ENCODE results near the gene KCNH1.

DNA sequence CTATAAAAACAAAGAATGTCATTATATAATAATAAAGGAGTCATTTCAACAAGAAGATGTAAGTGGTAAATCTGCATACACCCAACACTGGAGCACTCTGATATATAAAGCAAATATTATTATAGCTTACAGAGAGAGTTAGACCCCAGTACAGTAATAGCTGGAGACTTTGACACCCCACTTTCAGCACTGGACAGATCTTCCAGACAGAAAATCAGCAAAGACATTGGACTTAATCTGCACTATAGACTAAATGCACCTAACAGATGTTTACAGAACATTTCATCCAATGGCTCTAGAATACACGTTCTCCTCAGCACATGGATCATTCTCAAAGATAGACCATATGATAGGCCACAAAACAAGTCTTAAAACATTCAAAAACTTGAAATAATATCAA, 20.0 kb upstream of the KCNH1 start:
- TF ChIP-seq, protein P1, sequence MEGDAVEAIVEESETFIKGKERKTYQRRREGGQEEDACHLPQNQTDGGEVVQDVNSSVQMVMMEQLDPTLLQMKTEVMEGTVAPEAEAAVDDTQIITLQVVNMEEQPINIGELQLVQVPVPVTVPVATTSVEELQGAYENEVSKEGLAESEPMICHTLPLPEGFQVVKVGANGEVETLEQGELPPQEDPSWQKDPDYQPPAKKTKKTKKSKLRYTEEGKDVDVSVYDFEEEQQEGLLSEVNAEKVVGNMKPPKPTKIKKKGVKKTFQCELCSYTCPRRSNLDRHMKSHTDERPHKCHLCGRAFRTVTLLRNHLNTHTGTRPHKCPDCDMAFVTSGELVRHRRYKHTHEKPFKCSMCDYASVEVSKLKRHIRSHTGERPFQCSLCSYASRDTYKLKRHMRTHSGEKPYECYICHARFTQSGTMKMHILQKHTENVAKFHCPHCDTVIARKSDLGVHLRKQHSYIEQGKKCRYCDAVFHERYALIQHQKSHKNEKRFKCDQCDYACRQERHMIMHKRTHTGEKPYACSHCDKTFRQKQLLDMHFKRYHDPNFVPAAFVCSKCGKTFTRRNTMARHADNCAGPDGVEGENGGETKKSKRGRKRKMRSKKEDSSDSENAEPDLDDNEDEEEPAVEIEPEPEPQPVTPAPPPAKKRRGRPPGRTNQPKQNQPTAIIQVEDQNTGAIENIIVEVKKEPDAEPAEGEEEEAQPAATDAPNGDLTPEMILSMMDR (tag by site-specific recombination; IDR thresholded peaks at IDR 0.05): no peak
- TF ChIP-seq ZNF274 (IDR thresholded peaks at IDR 0.05; ENCODE audit: low read length) (no peak), ZNF274 (tag by site-specific recombination; IDR thresholded peaks at IDR 0.05; ENCODE audit: borderline replicate concordance) (no peak), GLI2 (tag by site-specific recombination; IDR thresholded peaks at IDR 0.05; ENCODE audit: borderline replicate concordance, low read depth) (no peak), ZNF76 (tag by site-specific recombination; IDR thresholded peaks at IDR 0.05; ENCODE audit: borderline replicate concordance, low read depth) (no peak)
- TF ChIP-seq, protein P2, sequence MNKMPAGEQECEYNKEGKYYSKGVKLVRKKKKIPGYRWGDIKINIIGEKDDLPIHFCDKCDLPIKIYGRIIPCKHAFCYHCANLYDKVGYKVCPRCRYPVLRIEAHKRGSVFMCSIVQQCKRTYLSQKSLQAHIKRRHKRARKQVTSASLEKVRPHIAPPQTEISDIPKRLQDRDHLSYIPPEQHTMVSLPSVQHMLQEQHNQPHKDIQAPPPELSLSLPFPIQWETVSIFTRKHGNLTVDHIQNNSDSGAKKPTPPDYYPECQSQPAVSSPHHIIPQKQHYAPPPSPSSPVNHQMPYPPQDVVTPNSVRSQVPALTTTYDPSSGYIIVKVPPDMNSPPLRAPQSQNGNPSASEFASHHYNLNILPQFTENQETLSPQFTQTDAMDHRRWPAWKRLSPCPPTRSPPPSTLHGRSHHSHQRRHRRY (tag by site-specific recombination; IDR thresholded peaks at IDR 0.05): no peak

All from HEK293 (cell line).